GM19463 (cell line): ENCODE results near the gene PPM1H.

Experiments used
- ATAC-seq: cut with Tn5 transposase; IDR thresholded peaks from one replicate; pipeline ENCODE4 v1.9.1; 2021; ENCODE audit warnings: mild to moderate bottlenecking, moderate library complexity; ENCODE audit not compliant: unreplicated experiment

The PPM1H gene

GRCh38 chr12:62802321-62802720 is 132.6 kb downstream of the PPM1H start:
- ATAC-seq, result no peak

GRCh38 chr12:62801796-62802195 is 133.2 kb downstream of the PPM1H start:
- no peak for ATAC-seq

DNA sequence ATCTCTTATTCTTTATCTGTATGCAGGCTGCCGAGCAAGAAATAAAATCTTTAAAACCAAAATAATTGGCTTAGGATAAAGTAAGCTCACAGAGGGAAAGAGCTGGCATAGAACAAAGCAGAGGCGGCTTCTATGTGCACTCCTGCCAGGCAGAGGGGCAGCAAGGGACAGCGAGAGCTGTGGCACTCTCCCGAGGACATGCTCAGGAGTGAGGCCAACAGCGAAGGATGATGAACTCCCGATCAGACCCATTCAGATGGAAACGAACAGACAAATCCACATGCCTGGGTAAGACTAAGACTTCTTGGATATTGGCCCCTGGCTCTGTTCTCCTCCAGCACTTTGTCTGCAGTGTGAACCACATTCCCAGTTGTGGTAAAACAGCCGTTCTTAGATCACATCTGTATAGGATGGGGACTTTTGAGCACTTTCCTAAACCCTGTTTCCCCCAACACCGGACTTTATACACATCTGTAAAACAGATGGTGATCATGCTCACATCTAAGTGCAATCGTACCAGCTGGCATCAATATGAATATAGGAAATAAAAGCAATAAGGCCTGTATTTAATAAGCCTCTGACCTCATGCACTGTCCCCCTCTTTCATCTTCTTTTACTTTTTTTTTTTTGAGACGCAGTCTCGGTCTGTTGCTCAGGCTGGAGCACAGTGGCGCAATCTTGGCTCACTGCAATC is 134.1 kb downstream of the PPM1H start:
- ATAC-seq, result no peak

DNA sequence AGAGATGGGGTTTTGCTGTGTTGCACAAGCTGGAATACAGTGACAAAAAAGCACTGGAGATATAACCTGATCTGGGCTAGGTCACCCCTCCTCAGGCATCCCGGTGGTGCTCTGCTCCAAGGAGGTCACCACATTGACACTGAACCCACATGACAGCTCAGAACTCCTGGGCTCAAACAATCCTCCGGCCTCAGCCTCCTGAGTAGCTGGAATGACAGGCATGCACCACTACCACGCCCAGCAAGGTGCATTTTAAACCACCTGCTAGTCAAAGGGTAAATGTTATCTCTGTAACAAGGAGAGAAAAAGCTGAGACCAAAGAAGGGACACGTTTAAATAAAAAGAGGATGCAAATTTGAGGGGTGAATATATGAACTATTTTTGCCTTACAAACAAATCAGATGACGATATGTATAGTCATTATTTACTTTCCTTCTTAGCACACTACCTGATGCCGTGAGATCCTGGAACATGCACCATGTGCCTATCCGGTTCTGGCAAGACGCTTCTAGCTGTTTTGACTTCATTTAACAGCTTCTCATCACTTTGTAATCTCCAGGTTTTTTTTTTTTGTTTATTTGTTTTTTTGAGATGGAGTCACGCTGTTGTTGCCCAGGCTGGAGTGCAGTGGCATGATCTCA is 135.1 kb downstream of the PPM1H start:
- ATAC-seq, result no peak

DNA sequence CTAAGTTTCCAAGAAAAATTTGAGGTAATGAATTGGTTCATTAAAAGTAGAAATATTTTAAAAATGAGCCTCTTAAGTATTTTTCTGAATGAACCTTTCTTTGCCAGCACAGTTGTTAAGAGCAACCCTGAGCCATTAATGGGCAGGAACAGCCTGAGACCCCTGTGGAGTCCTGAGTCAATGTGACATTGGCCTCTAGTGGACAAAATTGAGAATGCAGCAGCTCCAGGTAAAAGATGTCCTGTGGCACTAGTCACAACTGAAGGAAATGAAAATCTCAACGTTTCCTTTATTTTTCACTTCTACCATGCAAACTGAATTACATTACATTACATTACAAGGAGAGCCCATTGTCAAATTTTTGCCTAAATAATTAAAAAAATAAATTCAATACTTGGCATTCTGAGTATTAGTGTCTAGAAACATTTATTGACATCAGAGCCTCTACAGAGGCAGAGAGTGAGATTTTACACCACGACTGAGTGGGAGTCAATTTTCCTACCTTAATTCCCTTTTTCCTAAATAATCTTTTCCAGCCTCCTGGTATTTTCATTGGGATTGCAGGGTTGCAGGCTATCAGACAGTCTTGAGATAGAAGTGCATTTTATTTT is 135.7 kb downstream of the PPM1H start:
- ATAC-seq, result peak; percentile 97

DNA sequence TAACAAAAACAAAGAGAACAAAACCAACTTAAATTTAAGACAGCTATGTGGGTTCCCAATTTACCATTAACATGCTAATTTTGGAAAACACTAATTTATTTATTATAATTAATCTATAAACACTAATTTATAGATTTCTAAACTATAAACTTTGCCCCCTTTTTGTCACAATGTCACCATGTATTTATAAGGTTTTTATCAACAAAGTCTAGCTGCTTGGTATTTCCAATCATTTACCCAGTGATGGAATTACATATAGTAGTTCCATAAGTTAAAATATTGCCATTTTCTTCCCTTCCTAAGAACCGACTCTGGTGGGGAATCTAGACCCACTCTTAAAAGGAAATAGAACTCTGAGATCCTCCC is 140.7 kb downstream of the PPM1H start:
- ATAC-seq, result no peak

DNA sequence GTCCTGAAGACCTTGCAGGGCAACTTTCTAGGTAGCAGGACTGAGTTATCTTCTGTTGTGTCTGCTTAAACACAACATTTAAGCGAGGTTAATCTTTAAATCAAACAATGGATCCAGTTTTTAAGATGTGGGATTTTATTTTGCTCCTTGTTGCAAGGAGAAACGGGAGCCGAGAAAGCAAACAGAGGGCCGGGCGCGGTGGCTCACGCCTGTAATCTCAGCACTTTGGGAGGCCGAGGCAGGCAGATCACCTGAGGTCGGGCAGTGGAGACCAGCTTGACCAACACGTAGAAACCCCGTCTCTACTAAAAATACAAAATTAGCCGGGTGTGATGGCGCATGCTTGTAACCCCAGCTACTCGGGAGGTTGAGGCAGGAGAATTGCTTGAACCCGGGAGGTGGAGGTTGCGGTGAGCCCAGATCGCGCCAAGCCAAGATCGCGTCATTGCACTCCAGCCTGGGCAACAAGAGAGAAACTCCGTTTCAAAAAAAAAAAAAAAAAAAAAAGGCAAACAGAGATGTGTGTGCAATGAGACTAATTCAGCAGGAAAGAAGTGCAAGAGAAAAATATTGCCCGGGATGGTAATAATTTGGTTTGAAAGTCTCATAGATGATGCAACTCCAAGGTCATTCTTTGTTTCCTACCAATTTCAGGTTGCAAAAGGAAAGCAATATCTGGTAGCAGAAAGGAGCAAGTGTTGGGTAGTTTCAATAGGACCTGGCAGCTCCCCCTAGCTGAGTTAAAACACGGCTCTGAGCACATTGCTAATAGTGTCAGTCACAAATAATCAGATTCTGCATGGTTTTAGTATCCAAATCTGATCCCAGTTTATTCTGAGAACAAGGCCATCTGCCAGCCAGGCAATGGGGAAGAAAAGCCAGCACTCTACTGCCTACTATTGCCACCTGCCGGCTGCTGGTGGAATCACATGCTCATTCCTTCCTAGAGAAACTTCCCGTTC is 141.4 kb downstream of the PPM1H start:
- ATAC-seq, result peak; percentile 61

- ATAC-seq, result no peak
These were observed 142.6 kb downstream of the PPM1H start for GRCh38 chr12:62792236-62792870.

DNA sequence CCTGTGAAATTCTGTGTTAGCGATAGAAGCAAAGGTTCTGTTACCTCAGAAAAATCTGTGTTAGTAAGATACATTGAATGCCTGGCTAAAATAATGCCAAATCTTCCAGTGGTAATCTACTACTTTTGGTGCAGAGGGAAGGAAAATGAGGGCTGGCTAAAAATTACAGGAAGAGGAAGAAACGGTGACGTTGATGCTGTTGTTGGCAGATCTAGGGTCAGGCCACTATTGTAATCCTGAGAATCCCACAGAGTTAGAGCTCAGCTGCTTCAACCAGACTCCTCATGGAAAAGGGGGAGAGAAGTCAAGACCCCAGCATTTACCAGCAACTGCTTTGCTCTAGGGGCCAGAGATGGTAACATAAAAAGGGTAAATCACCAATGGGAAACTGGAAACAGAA is 145.1 kb downstream of the PPM1H start:
- ATAC-seq, result no peak

DNA sequence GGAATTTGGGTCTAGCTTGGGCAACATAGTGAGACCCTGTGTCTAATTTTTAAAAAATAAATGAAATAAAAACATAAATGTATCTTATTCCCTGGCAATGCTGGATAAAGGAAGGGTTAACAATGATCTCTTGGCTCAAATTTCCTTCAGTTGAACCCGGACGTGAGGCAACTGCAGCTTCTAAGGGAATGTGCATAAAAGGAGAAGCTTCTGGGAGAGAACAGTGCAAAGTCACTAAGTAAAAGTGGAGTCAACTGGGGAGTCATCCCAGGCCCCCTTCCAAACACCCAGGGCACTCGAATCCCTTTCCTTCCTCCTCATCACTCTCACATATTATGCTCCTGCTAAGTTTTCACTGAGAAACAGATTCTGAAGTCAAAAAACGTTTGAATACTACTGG is 147.3 kb downstream of the PPM1H start:
- ATAC-seq, result no peak

DNA sequence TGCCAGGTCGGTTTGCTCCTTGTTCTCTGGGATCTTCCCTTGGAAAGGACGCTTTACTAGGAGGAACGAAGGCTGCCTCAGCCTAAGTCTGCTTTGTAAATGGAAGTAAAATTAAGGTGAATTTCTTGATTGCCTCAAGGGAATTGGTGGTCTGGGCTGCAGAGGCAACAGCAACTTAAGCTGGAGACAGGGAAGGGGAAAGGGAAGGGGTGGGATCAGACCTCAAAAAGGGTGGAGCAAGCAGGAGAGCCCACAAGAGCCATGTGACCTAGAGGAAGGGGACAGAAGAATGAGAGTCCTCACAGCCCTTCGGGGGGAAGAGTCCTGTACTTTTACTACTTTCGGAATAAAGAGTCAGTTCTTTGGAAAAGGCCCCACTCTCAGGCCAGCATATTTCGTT is 147.9 kb downstream of the PPM1H start:
- ATAC-seq, result no peak

DNA sequence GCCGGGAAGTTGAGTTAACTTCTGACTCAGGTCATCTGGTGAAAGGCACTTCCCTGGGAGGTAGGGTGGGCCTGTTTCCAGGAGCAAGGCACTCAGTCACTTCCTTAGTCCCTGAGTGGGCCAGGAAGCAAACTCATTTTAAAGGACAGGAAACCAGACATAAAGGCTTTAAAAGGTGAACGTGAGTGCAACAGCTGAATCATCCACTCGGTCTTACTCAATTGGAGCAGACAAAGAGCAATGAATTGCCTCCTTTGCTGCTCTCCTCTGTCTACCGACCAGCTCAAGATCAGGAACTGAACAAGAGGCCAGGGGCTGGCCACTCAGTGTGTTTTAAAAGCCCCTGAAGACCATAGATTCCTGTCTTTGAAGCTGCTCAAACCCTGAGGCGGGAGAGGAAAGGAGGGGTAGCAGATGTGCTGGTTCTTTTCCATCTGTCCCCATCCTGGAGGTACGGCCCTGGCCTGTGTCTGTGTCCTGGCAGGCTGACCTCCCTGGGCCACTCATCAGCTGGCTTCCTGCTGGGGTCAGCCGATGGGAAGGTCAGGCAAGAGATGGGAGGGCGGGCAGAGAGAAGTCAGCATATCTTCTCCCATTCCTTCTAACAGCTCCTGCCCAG is 148.9 kb downstream of the PPM1H start:
- ATAC-seq, result no peak

DNA sequence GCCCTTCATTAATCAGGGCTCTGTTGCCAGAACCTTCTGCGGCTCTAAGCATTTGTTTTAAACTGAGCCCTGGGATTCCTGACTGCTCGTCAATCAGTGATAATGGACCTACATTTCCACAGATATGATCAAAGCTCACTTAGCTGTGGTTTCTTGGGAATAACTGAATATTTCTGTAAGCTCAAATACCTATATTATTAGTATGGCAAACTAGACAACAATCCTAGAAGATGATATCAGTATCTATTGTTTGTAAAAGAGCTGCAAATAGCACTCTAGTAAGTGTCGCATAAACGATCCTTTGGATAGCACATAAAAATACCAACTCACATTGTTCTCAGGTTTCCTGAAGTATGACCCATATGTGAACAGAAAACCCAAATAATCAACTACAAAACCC is 150.4 kb downstream of the PPM1H start:
- no peak for ATAC-seq

- ATAC-seq, result no peak
These were observed 151.1 kb downstream of the PPM1H start for GRCh38 chr12:62783881-62784280.

- ATAC-seq, result no peak
These were observed 153.6 kb downstream of the PPM1H start for GRCh38 chr12:62781136-62781880.

DNA sequence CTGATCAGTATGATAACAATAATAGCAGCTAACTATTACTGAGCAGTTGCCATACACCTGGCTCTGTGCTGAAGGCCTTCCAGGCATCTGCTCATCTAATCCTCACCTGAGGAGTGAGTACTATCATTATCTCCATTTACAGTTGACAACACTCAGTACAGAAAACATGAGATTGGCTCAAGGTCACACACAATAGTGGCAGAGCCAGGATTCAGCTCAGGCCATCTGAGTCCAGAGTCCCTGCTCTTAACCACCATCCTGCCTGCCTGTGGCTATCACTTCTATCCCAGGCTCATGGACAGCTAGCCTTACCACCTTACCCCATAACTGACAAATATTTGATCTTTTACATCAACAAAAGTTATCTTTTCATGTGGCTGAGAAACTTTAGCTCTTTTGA is 155.5 kb downstream of the PPM1H start:
- no peak for ATAC-seq

- ATAC-seq, result no peak
These were observed 156.8 kb downstream of the PPM1H start for GRCh38 chr12:62778187-62778586.

DNA sequence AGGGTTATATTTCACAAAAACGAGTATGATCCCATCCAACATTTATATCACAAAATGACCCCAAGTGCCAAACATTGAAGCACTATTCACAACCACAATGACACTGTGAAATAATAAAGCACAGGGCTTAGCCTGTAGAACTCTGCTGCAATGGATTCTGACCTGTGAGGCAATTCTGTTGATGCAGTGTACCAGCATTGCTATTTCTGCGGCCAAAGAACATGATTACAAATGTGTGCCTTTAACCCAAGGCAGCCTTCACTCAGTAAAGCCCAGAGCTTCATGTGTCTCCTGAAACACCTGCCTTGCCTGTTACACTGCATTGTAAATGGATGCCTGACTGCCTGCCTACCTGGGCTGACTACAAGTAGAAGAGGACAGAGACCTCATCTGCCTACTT is 158.0 kb downstream of the PPM1H start:
- no peak for ATAC-seq

DNA sequence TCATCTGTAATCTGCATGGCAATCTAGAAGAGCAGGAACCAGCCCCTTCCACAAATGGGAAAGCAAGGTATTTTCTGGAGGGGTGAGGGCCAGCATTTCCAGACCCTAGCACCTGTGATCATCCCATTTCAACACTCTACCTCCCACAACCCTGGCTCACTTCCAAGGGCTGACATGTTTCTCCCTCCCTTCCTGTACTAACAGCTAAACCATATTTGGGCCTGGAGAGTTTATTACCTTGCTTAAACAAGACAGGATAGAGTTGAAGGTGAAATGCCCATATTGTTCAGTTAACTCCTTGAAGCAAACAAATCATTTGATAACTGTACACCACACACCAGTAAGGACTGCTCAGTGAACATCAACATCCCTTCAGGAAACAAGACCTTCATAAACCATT is 158.4 kb downstream of the PPM1H start:
- no peak for ATAC-seq

GRCh38 chr12:62774794-62775193 is 160.2 kb downstream of the PPM1H start:
- no peak for ATAC-seq
